PFSK-1 (cell line): ENCODE measurements around the gene CORO2A.

Experiments used
- POLR2AphosphoS5 ChIP-seq: IDR thresholded peaks from 2 replicates; pipeline ENCODE4 v1.6.1; 2012; ENCODE audit warnings: low read depth, mild to moderate bottlenecking, control low read depth, low read length, moderate library complexity
- TF ChIP-seq, protein P1 (sequence below), 2 experiments: IDR thresholded peaks; 2 replicates each; pipeline versions ENCODE4 v1.6.1 to v1.8.0; 2011 to 2012; ENCODE audit warnings: low read depth in 2 of 2, low read length in 2 of 2, control low read depth in 1 of 2, inconsistent platforms in 1 of 2, mild to moderate bottlenecking in 1 of 2, moderate library complexity in 1 of 2; ENCODE audit not compliant: insufficient read depth in 1 of 2

DNA sequence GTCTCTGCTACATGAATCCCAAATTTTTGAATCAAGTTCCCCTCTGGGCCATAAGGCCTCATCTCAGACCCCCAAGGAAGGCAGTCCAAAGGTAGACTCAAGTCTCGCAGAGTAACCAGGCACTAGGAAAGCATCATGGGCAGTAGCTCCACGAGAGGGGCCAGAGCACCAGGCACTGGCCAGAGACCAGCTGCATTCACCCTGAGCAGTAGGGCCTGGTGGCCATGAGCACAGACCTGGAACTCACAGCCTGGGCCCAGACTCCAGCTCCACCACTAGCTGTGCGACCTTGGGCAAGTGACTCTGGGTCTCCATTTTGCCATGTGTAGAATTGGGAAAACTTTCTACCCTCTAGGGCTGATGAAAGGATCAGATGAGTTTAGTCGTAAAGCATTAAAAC is 107.4 kb downstream of the CORO2A start:
- TF ChIP-seq, protein P1, sequence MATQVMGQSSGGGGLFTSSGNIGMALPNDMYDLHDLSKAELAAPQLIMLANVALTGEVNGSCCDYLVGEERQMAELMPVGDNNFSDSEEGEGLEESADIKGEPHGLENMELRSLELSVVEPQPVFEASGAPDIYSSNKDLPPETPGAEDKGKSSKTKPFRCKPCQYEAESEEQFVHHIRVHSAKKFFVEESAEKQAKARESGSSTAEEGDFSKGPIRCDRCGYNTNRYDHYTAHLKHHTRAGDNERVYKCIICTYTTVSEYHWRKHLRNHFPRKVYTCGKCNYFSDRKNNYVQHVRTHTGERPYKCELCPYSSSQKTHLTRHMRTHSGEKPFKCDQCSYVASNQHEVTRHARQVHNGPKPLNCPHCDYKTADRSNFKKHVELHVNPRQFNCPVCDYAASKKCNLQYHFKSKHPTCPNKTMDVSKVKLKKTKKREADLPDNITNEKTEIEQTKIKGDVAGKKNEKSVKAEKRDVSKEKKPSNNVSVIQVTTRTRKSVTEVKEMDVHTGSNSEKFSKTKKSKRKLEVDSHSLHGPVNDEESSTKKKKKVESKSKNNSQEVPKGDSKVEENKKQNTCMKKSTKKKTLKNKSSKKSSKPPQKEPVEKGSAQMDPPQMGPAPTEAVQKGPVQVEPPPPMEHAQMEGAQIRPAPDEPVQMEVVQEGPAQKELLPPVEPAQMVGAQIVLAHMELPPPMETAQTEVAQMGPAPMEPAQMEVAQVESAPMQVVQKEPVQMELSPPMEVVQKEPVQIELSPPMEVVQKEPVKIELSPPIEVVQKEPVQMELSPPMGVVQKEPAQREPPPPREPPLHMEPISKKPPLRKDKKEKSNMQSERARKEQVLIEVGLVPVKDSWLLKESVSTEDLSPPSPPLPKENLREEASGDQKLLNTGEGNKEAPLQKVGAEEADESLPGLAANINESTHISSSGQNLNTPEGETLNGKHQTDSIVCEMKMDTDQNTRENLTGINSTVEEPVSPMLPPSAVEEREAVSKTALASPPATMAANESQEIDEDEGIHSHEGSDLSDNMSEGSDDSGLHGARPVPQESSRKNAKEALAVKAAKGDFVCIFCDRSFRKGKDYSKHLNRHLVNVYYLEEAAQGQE (IDR thresholded peaks at IDR 0.05; ENCODE audit: insufficient read depth in 1 of 2, low read depth in 2 of 2, low read length in 2 of 2) = no peak
- no peak for TF ChIP-seq POLR2AphosphoS5
